ENCODE measurements around the gene AQP11.

GRCh38 chr11:77611921-77612320, 22.2 kb downstream of the AQP11 start:
- TF ChIP-seq SNAI2 (CRISPR knock-in tag; IDR thresholded peaks at IDR 0.05) (no peak), PPARA (CRISPR knock-in tag; IDR thresholded peaks at IDR 0.05; ENCODE audit: borderline replicate concordance) (no peak), ZFP3 (CRISPR knock-in tag; IDR thresholded peaks at IDR 0.05) (no peak), OSR1 (CRISPR knock-in tag; IDR thresholded peaks at IDR 0.05) (no peak)
